Ishikawa (cell line): ENCODE measurements around the gene NFIB.

Experiments
- CEBPB ChIP-seq: IDR thresholded peaks from 2 replicates; pipeline ENCODE4 v1.6.1; 2012
- CREB1 ChIP-seq: IDR thresholded peaks from 2 replicates; pipeline ENCODE4 v1.6.1; 2012; ENCODE audit warnings: low read depth
- EGR1 ChIP-seq: IDR thresholded peaks from 2 replicates; pipeline ENCODE4 v1.6.1; 2012
- EP300 ChIP-seq: IDR thresholded peaks from 2 replicates; pipeline ENCODE4 v1.6.1; 2012; ENCODE audit warnings: borderline replicate concordance
- FOXM1 ChIP-seq: IDR thresholded peaks from 2 replicates; pipeline ENCODE4 v1.6.1; 2012; ENCODE audit warnings: low read depth, borderline replicate concordance
- MAX ChIP-seq: IDR thresholded peaks from 2 replicates; pipeline ENCODE4 v1.6.1; 2012
- NFIC ChIP-seq: IDR thresholded peaks from 2 replicates; pipeline ENCODE4 v1.6.1; 2012
- RAD21 ChIP-seq: IDR thresholded peaks from 2 replicates; pipeline ENCODE4 v1.6.1; 2012; ENCODE audit warnings: low read depth
- REST ChIP-seq: IDR thresholded peaks from 2 replicates; pipeline ENCODE4 v1.6.1; 2012; ENCODE audit warnings: low read depth, mild to moderate bottlenecking
- TAF1 ChIP-seq: IDR thresholded peaks from 2 replicates; pipeline ENCODE4 v1.6.1; 2012; ENCODE audit warnings: low read depth, mild to moderate bottlenecking
- TCF12 ChIP-seq: IDR thresholded peaks from 2 replicates; pipeline ENCODE4 v1.6.1; 2012; ENCODE audit warnings: low read depth
- TEAD4 ChIP-seq: IDR thresholded peaks from 2 replicates; pipeline ENCODE4 v1.6.1; 2012
- USF1 ChIP-seq: IDR thresholded peaks from 2 replicates; pipeline ENCODE4 v1.6.1; 2012
- YY1 ChIP-seq: IDR thresholded peaks from 2 replicates; pipeline ENCODE4 v1.6.1; 2012; ENCODE audit warnings: low read depth
- ZBTB7A ChIP-seq: IDR thresholded peaks from 2 replicates; pipeline ENCODE4 v1.6.1; 2012; ENCODE audit warnings: low read depth

Gene NFIB

GRCh38 chr9:14092344-14092743, 221.6 kb downstream of the NFIB start:
- TF ChIP-seq EGR1, result no peak
- no peak for TF ChIP-seq TCF12
- 0 out of 2 replicates have a peak, but pooled peaks have one; percentile 34 for TF ChIP-seq CEBPB
- no peak for TF ChIP-seq NFIC
- no peak for TF ChIP-seq TEAD4
- TF ChIP-seq RAD21, result no peak
- no peak for TF ChIP-seq REST
- TF ChIP-seq EP300, result no peak

DNA sequence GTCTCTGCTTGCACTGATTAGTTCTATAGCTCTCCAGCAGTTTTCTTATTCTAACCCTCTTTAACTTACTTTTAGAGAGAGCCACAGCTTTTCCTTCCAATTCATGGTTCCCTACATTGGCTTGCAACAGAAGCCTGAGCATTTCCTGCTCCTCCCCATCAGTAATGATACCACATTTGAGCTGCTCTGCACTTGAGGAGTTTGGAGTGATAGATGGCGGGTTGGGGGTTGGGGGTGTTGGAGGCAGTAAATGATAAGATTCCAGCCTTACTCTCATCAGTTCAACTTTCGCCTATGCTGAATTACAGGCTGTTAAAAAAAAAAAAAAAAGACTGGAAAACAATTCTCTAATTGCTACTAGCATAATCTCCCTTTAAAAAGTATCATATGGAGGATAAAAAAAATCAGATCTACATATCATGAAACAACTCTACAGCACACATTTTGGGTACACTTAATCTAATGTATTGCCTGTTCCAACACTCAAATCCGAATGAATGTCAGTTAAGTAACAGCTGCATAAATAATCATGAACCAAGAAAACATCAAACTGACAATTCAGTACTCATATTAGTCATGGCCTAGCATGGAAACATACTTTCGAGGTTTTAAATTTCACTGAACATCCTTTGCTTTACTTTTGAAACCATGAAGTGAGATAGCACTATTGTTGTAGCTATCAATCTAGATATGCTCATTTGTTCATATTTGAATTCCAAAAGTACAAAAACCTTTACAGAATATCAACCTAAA, 224.7 kb downstream of the NFIB start:
- TF ChIP-seq MAX, result no peak

DNA sequence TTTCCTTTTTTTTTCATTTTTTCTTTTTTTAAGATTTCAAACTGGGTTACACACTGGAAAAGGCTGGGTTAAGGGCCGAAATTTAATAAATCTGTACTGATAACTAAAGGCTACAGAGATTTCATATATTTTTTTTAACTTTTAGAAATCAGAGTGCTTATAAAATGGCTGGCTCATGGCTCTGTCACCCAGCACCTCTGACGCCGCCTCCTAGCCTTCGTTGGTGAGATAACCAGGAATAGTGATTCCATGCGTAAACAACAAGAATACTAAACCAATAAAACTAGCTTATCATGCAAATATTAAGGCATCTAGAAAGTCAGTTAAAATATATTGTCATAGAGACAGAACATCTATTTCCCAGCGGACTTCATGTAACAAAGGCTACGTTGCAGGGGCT, 226.4 kb downstream of the NFIB start:
- TF ChIP-seq YY1 (no peak), NFIC (no peak), RAD21 (no peak), CEBPB (no peak), CREB1 (no peak), MAX (no peak), FOXM1 (no peak), EP300 (no peak), TEAD4 (no peak), EGR1 (no peak), TAF1 (no peak), REST (no peak), ZBTB7A (no peak), USF1 (no peak), TCF12 (no peak)

DNA sequence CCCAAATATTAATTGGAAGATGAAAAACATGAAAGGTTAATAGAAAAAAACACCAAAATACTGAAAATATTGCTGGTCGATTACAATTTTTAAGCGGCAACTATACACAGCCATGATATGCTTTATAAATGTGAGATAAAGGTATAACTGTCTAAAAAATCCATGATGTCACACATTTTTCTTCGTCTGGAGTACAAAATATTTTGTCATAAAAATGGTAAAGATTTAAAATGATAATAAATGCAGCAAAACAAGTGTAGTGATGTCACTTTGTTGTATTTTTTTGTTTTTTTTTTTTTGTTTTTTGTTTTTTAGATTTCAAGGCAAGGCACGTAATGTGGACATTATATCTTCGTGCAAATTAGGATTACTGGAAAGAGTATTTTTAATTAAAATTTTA, 227.4 kb downstream of the NFIB start:
- TF ChIP-seq TCF12, result no peak
- no peak for TF ChIP-seq RAD21
- TF ChIP-seq YY1, result no peak
- TF ChIP-seq TAF1, result no peak
- no peak for TF ChIP-seq NFIC
- TF ChIP-seq EP300, result no peak
- no peak for TF ChIP-seq USF1
- TF ChIP-seq CEBPB, result no peak
- TF ChIP-seq CREB1, result no peak
- no peak for TF ChIP-seq EGR1
- TF ChIP-seq TEAD4, result no peak
- no peak for TF ChIP-seq FOXM1
- no peak for TF ChIP-seq REST
- TF ChIP-seq MAX, result no peak
- TF ChIP-seq ZBTB7A, result no peak
